ENCODE results near the gene HELZ2. TPM values are rescaled to one million over a fixed set of nuclear protein-coding genes. Genes with fewer than 3 reads are reported as not detected.

The HELZ2 gene
- total and polyA plus RNA-seq, 2 experiments from 2014 or later = 5.2 to 48.9 TPM

DNA sequence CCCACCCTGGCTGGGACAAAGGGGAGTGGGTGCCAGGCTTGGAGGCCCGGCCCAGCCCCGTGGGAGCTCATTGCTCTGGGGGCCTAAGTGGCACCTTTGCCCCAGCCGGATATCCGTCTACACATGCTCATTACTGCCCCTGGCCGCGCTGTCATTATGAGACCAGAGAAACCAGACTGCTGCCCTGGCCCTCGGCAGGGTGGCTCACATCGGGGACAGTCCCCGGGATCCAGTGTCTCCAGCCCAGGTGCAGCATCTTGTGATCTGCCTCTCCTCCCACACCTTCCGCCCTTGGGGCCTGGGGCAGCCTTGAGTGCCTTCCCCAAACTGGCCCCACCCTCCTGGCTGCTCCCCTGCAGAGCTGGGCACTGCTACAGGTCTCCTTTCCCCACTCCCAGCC is 31.3 kb downstream of the HELZ2 start (continued):
- TF ChIP-seq, protein P1, sequence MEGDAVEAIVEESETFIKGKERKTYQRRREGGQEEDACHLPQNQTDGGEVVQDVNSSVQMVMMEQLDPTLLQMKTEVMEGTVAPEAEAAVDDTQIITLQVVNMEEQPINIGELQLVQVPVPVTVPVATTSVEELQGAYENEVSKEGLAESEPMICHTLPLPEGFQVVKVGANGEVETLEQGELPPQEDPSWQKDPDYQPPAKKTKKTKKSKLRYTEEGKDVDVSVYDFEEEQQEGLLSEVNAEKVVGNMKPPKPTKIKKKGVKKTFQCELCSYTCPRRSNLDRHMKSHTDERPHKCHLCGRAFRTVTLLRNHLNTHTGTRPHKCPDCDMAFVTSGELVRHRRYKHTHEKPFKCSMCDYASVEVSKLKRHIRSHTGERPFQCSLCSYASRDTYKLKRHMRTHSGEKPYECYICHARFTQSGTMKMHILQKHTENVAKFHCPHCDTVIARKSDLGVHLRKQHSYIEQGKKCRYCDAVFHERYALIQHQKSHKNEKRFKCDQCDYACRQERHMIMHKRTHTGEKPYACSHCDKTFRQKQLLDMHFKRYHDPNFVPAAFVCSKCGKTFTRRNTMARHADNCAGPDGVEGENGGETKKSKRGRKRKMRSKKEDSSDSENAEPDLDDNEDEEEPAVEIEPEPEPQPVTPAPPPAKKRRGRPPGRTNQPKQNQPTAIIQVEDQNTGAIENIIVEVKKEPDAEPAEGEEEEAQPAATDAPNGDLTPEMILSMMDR (conservative IDR thresholded peaks at IDR 0.05; ENCODE audit: low read depth in 2 of 2) = no peak
- TF ChIP-seq EZH2 (IDR thresholded peaks at IDR 0.05; ENCODE audit: low read depth, unreplicated experiment) (no peak), NANOG (IDR thresholded peaks at IDR 0.05; ENCODE audit: borderline replicate concordance) (no peak), ZNF114 (CRISPR knock-in tag; IDR thresholded peaks at IDR 0.05) (no peak)
- TF ChIP-seq, protein P2, sequence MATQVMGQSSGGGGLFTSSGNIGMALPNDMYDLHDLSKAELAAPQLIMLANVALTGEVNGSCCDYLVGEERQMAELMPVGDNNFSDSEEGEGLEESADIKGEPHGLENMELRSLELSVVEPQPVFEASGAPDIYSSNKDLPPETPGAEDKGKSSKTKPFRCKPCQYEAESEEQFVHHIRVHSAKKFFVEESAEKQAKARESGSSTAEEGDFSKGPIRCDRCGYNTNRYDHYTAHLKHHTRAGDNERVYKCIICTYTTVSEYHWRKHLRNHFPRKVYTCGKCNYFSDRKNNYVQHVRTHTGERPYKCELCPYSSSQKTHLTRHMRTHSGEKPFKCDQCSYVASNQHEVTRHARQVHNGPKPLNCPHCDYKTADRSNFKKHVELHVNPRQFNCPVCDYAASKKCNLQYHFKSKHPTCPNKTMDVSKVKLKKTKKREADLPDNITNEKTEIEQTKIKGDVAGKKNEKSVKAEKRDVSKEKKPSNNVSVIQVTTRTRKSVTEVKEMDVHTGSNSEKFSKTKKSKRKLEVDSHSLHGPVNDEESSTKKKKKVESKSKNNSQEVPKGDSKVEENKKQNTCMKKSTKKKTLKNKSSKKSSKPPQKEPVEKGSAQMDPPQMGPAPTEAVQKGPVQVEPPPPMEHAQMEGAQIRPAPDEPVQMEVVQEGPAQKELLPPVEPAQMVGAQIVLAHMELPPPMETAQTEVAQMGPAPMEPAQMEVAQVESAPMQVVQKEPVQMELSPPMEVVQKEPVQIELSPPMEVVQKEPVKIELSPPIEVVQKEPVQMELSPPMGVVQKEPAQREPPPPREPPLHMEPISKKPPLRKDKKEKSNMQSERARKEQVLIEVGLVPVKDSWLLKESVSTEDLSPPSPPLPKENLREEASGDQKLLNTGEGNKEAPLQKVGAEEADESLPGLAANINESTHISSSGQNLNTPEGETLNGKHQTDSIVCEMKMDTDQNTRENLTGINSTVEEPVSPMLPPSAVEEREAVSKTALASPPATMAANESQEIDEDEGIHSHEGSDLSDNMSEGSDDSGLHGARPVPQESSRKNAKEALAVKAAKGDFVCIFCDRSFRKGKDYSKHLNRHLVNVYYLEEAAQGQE (IDR thresholded peaks at IDR 0.05; ENCODE audit: unreplicated experiment) = no peak

DNA sequence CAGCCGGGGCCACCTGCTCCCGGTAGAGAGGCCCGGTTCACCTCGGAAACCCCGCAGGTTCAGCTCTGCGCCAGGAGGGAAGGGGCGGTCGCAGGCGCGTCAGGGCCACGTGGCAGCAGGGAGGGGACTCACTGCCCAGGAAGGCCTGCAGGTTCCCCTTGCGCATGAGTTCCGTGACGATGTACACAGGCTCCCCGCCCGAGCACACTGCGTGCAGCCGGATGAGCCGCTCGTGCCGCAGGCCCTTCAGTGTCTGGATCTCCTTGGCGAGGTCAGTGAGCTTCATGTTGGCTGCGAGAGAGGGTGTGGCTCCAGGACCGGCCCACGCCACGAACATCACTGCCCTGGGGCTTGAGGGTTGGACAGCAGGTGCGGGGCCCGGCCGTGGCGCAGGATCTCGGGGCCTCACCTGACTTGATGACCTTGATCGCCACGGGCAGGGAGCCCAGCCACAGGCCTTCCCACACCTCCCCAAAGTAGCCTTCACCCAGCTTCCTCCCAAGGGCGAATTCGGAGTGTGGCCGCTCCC is 31.9 kb downstream of the HELZ2 start:
- no peaks in the 10 kb centered on the region for H4K20me1 ChIP-seq (replicated peaks; ENCODE audit: insufficient read depth)
- Mint-ChIP-seq H3K4me3 (no peak overlapping the region), H3K27ac (no peak overlapping the region), H3K4me1 (peaks cover 6% of the 10 kb centered on the region; the same call in 1 of the 3 replicates), H3K27me3 (ENCODE audit: insufficient read depth, low read depth, poor library complexity) (peaks cover 9% of the 10 kb centered on the region), H3K36me3 (ENCODE audit: low read depth) (peaks cover 4% of the 10 kb centered on the region; the same call in 1 of the 3 replicates), H3K9me3 (no peaks in the 10 kb centered on the region; the same call in 2 of the 3 replicates)
- no peak overlapping the region for H3K4me3 ChIP-seq
- H3K4me2 ChIP-seq = no peak overlapping the region
- no peak overlapping the region for H3K27ac ChIP-seq (ENCODE audit: low read depth)
- no peaks in the 10 kb centered on the region for H3K27me3 ChIP-seq (ENCODE audit: insufficient read depth)
- no peaks in the 10 kb centered on the region for H3K9me2 ChIP-seq (ENCODE audit: insufficient read depth)
- no peaks in the 10 kb centered on the region for H3F3A ChIP-seq (replicated peaks; ENCODE audit: low read depth)
- ATAC-seq (no peak), DNase-seq (ENCODE audit: low spot score) (no peak)
- no peaks in the 10 kb centered on the region for H3K36me3 ChIP-seq (ENCODE audit: insufficient read depth)
- no peaks in the 10 kb centered on the region for H3K79me2 ChIP-seq (replicated peaks; ENCODE audit: insufficient read depth)
- H3K4me1 ChIP-seq (ENCODE audit: insufficient read depth) = no peaks in the 10 kb centered on the region
- H2AFZ ChIP-seq = no peak overlapping the region
- TF ChIP-seq CREB1 (CRISPR knock-in tag; IDR thresholded peaks at IDR 0.05; ENCODE audit: low read depth) (no peak), EZH2phosphoT487 (IDR thresholded peaks at IDR 0.05; ENCODE audit: unreplicated experiment) (no peak), NANOG (IDR thresholded peaks at IDR 0.05; ENCODE audit: borderline replicate concordance) (no peak), POLR2AphosphoS5 (IDR thresholded peaks at IDR 0.05; ENCODE audit: low read depth) (no peak), JUNB (IDR thresholded peaks at IDR 0.05; ENCODE audit: unreplicated experiment) (no peak)
- TF ChIP-seq, protein P2 (IDR thresholded peaks at IDR 0.05; ENCODE audit: unreplicated experiment) = no peak
- TF ChIP-seq, protein P1 (conservative IDR thresholded peaks at IDR 0.05; ENCODE audit: low read depth in 2 of 2) = no peak
- TF ChIP-seq, protein P3, sequence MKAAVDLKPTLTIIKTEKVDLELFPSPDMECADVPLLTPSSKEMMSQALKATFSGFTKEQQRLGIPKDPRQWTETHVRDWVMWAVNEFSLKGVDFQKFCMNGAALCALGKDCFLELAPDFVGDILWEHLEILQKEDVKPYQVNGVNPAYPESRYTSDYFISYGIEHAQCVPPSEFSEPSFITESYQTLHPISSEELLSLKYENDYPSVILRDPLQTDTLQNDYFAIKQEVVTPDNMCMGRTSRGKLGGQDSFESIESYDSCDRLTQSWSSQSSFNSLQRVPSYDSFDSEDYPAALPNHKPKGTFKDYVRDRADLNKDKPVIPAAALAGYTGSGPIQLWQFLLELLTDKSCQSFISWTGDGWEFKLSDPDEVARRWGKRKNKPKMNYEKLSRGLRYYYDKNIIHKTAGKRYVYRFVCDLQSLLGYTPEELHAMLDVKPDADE (IDR thresholded peaks at IDR 0.05) = no peak
